ENCODE results near the gene AASS. TPM values are rescaled to one million over a fixed set of nuclear protein-coding genes. Genes with fewer than 3 reads are reported as not detected.

The AASS gene
- total RNA-seq = 8.6 and 9.2 TPM in 2 replicates

GRCh38 chr7:122143751-122144711 is at the start of gene AASS:
Gene AASS (minus strand): TSS chr7:122144249. CDS start chr7:122133726, 10,523 bp downstream.

Other genes starting within 250 kb of the AASS start
- gene FEZF1, start 160.5 kb upstream of the AASS start, total RNA-seq = not detected in 2 replicates

Data from cardiac atrium fibroblast (primary cell).